ENCODE results near the gene BAZ2B. TPM values are rescaled to one million over a fixed set of nuclear protein-coding genes. Genes with fewer than 3 reads are reported as not detected.

Gene BAZ2B
- total RNA-seq, 2 experiments from 2014 or later, result 17.9 to 18.5 TPM

DNA sequence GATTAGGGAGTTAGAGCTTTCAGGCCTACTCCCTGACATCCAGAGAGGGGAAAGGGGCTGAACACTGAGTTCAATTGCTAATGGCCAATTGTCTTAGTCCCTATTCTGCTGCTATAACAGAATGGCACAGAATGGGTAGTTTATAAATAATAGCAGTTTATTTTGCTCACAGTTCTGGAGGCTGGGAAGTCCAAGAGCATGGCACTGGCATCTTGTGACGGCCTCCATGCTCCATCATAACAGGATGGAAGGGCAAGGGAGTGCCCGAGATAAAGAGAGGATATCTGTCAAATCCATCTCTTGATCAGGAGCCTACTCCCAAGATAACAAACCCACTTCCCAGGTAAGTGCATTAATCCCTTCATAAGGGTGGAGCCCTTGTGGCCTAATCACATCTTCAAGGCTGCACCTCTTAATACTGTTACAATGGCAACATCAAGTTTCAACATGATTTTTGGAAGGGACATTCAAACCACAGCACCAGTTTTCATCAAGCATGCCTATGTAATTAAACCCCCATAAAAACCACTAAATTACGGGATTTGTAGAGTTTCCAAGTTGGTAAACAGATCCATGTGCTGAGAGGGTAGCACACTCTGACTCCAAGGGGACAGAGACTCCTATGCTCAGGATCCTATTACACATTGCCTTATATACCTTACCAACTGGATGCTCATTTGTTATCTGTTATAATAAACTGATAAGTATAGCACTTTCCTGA is 44.6 kb downstream of the BAZ2B start:
- Mint-ChIP-seq H3K27ac (no peak overlapping the region), H3K27me3 (no peaks in the 10 kb centered on the region), H3K4me3 (no peak overlapping the region), H3K36me3 (ENCODE audit: low read depth) (peaks cover 10% of the 10 kb centered on the region), H3K9me3 (peaks cover 3% of the 10 kb centered on the region), H3K4me1 (ENCODE audit: low read depth) (no peaks in the 10 kb centered on the region)
- no peak overlapping the region for H3K27ac ChIP-seq (ENCODE audit: low read depth in 1 of 2, low read length in 2 of 2)
- no peak overlapping the region for H3K4me3 ChIP-seq (ENCODE audit: low read length)
- DNase-seq (no peak), ATAC-seq (ENCODE audit: poor library complexity) (no peak)
- no peaks in the 10 kb centered on the region for H3K9me3 ChIP-seq (ENCODE audit: control insufficient read depth in 1 of 2, insufficient read depth in 1 of 2, low read length in 2 of 2)
- POLR2A ChIA-PET, result no interaction called here
- no peaks in the 10 kb centered on the region for H3K36me3 ChIP-seq (ENCODE audit: insufficient read depth, low read length)
- no peak for TF ChIP-seq CTCF (IDR thresholded peaks at IDR 0.05)
- no peaks in the 10 kb centered on the region for H3K4me1 ChIP-seq (ENCODE audit: insufficient read depth, low read length)
- CTCF ChIA-PET, result no interaction called here
- intact Hi-C loops (cut with DNase I, micrococcal nuclease), result no loop called here
- no peaks in the 10 kb centered on the region for H3K27me3 ChIP-seq (ENCODE audit: control insufficient read depth in 1 of 2, insufficient read depth in 2 of 2, low read length in 2 of 2)

DNA sequence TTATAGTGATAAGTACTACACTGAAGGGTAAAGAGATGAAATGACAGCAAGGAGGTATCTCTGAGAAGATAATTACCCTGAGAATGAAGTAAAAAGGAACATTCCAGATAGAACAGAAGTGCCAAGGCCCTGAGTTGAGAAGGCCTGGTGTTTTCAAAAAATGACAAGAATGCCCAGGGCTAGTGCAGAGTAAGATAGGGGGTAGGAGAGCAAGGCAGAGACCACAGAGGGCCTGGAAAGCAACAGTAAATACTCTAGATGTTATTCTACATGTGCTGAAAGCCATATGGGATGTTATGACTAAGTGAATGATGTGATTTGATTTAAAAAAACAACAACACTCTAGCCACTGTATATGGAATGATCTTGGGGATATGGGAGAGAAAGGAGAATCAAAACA is 52.3 kb downstream of the BAZ2B start:
- ChIA-PET POLR2A (no interaction called here), CTCF (no interaction called here)
- Histone ChIP-seq H3K27ac (ENCODE audit: low read depth in 1 of 2, low read length in 2 of 2) (no peak overlapping the region), H3K9me3 (ENCODE audit: control insufficient read depth in 1 of 2, insufficient read depth in 1 of 2, low read length in 2 of 2) (no peaks in the 10 kb centered on the region), H3K36me3 (ENCODE audit: insufficient read depth, low read length) (no peaks in the 10 kb centered on the region), H3K4me3 (ENCODE audit: low read length) (no peak overlapping the region), H3K4me1 (ENCODE audit: insufficient read depth, low read length) (no peaks in the 10 kb centered on the region), H3K27me3 (ENCODE audit: control insufficient read depth in 1 of 2, insufficient read depth in 2 of 2, low read length in 2 of 2) (no peaks in the 10 kb centered on the region)
- H3K36me3 Mint-ChIP-seq (ENCODE audit: low read depth), result no peaks in the 10 kb centered on the region
- H3K27ac Mint-ChIP-seq, result no peak overlapping the region
- TF ChIP-seq CTCF (IDR thresholded peaks at IDR 0.05), result no peak
- intact Hi-C loops (cut with DNase I, micrococcal nuclease), result no loop called here
- ATAC-seq (ENCODE audit: poor library complexity), result no peak
- H3K27me3 Mint-ChIP-seq, result no peaks in the 10 kb centered on the region
- H3K9me3 Mint-ChIP-seq, result no peaks in the 10 kb centered on the region
- H3K4me1 Mint-ChIP-seq (ENCODE audit: low read depth), result no peaks in the 10 kb centered on the region
- no peak overlapping the region for H3K4me3 Mint-ChIP-seq
- no peak for DNase-seq

DNA sequence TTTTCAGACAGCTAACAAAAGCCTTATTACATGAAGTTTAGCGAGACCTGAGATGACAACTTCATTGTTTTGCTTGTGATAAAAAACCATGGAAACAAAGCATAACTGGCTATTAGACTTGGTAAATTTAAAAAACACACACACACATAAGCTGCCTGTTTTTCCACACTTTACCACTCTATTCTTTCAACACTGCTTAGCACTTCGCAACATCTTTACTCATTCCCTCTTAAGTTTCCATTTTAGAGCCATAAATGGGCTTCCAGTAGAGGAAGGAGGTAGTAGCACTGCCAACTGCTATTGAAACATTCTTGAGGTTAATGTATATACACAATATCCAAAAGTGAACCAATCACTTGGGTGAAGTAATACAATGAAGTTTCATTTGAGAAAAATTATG is 54.1 kb downstream of the BAZ2B start:
- Histone ChIP-seq H3K27me3 (ENCODE audit: control insufficient read depth in 1 of 2, insufficient read depth in 2 of 2, low read length in 2 of 2) (no peaks in the 10 kb centered on the region), H3K36me3 (ENCODE audit: insufficient read depth, low read length) (no peaks in the 10 kb centered on the region), H3K4me1 (ENCODE audit: insufficient read depth, low read length) (no peaks in the 10 kb centered on the region), H3K9me3 (ENCODE audit: control insufficient read depth in 1 of 2, insufficient read depth in 1 of 2, low read length in 2 of 2) (no peaks in the 10 kb centered on the region), H3K4me3 (ENCODE audit: low read length) (no peak overlapping the region), H3K27ac (ENCODE audit: low read depth in 1 of 2, low read length in 2 of 2) (no peak overlapping the region)
- H3K4me1 Mint-ChIP-seq (ENCODE audit: low read depth), result no peaks in the 10 kb centered on the region
- intact Hi-C loops (cut with DNase I, micrococcal nuclease), result no loop called here
- ChIA-PET POLR2A (no interaction called here), CTCF (no interaction called here)
- H3K36me3 Mint-ChIP-seq (ENCODE audit: low read depth), result no peaks in the 10 kb centered on the region
- no peak for ATAC-seq (ENCODE audit: poor library complexity)
- DNase-seq, result no peak
- H3K9me3 Mint-ChIP-seq, result no peaks in the 10 kb centered on the region
- H3K27me3 Mint-ChIP-seq, result no peaks in the 10 kb centered on the region
- H3K4me3 Mint-ChIP-seq, result no peak overlapping the region
- no peak overlapping the region for H3K27ac Mint-ChIP-seq
- no peak for TF ChIP-seq CTCF (IDR thresholded peaks at IDR 0.05)
